ENCODE results near the gene KCTD12. TPM values are rescaled to one million over a fixed set of nuclear protein-coding genes. Genes with fewer than 3 reads are reported as not detected.

KCTD12 gene
- total and polyA plus RNA-seq, 4 experiments from 2014 or later = 0.15 to 9.6 (median 4.9) TPM

GRCh38 chr13:76884186-76884906 is 1.9 kb downstream of the KCTD12 start:
- peaks cover 26% of the 10 kb centered on the region for H3K4me1 ChIP-seq (ENCODE audit: insufficient read depth, low read length)
- Mint-ChIP-seq H3K9me3 (no peaks in the 10 kb centered on the region), H3K4me3 (peak overlapping the region; percentile 83 to 92 (median 88)), H3K4me1 (peaks cover 22 to 58% (median 33%) of the 10 kb centered on the region in 4 donors), H3K36me3 (peaks cover 0 to 4% of the 10 kb centered on the region in 2 donors), H3K27me3 (peaks cover 2 to 5% of the 10 kb centered on the region in 2 donors), H3K27ac (peak overlapping the region in 3 of 7 donors; percentile 75 to 87 (median 76))
- CTCF ChIA-PET (ENCODE audit: partially characterized antibody) = interaction anchor here (1.0 to 4.4 kb wide), 18 partner anchors 9 to 1010 kb away, joined by 3 to 28 read pairs (median 4); no protein-coding TSS in a partner anchor
- H3K9me3 ChIP-seq (ENCODE audit: control insufficient read depth in 1 of 2, low read length in 2 of 2) = no peaks in the 10 kb centered on the region
- H3K27me3 ChIP-seq (ENCODE audit: insufficient read depth, low read length) = no peaks in the 10 kb centered on the region
- no peaks in the 10 kb centered on the region for H3K36me3 ChIP-seq (ENCODE audit: insufficient read depth, low read length)
- no peak for DNase-seq
- no peak overlapping the region for H3K27ac ChIP-seq (ENCODE audit: low read depth, low read length)
- H3K4me3 ChIP-seq (ENCODE audit: low read length in 2 of 2) = peak overlapping the region; percentile 23 to 80
- POLR2A ChIA-PET (ENCODE audit: partially characterized antibody) = interaction anchor here (0.7 to 3.0 kb wide), 7 partner anchors 62 to 1248 kb away, joined by 3 to 45 read pairs (median 6); partner anchors contain the start of genes CLN5, FBXL3 and LMO7
- intact Hi-C loops (cut with micrococcal nuclease) = no loop called here

DNA sequence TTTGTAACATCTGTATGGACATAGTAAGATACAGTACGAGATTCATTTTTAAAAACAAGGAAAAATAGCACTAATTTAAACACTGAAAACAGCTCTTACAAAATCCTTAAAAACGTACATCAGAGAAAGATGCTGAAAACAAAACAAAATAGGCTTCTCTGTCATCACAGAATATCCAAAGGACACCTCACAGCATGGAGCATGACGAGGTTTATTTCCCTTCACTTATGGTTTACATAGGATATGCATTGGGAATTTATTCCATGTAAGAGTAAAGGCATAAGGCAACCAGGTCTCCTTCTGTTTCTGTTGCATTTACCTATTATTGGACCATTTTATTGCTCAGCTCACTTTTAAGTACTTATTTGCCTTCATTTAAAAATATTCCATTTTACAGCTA is 3.0 kb downstream of the KCTD12 start:
- Histone ChIP-seq H3K4me1 (ENCODE audit: insufficient read depth, low read length) (peaks cover 35% of the 10 kb centered on the region), H3K27me3 (ENCODE audit: insufficient read depth, low read length) (no peaks in the 10 kb centered on the region), H3K36me3 (ENCODE audit: insufficient read depth, low read length) (no peaks in the 10 kb centered on the region), H3K9me3 (ENCODE audit: control insufficient read depth in 1 of 2, low read length in 2 of 2) (no peaks in the 10 kb centered on the region), H3K4me3 (ENCODE audit: low read length in 2 of 2) (no peak overlapping the region), H3K27ac (ENCODE audit: low read depth, low read length) (no peak overlapping the region)
- Mint-ChIP-seq H3K4me3 (no peak overlapping the region), H3K4me1 (peaks cover 26 to 69% (median 38%) of the 10 kb centered on the region in 4 donors), H3K27me3 (peaks cover 2% of the 10 kb centered on the region in 2 donors), H3K36me3 (peaks cover 0 to 4% of the 10 kb centered on the region in 2 donors), H3K9me3 (no peaks in the 10 kb centered on the region), H3K27ac (no peak overlapping the region)
- ChIA-PET CTCF (ENCODE audit: partially characterized antibody) (interaction anchor here (0.7 to 4.4 kb wide), 4 partner anchors 12 to 119 kb away, joined by 3 to 28 read pairs (median 4); no protein-coding TSS in a partner anchor), POLR2A (ENCODE audit: partially characterized antibody) (interaction anchor here (1.0 to 1.4 kb wide), 2 partner anchors 108 to 143 kb away, joined by 3 to 5 read pairs; partner anchors contain the start of gene CLN5)
- intact Hi-C loops (cut with micrococcal nuclease) = no loop called here
- DNase-seq = no peak

DNA sequence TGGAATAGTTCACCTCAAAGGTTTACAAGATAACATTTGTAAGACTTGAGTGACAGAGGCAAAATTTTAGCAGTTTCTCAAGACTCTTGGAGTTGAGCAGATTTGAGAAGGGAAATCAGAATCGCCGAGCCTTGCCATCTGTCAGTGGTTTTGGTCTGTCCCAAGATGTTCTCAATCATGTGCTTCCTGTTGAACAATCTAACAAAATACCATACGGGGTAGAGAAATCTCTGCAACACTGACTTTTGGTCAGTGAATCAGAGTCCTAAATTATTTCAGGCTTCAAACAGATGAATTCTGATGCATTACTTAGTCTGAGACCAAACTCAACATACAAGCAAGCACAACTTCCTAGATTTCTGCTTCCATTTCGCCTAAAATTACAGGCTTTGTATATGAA is 3.8 kb downstream of the KCTD12 start:
- H3K27me3 Mint-ChIP-seq = peaks cover 2% of the 10 kb centered on the region in 2 donors
- peaks cover 25 to 70% (median 40%) of the 10 kb centered on the region in 4 donors for H3K4me1 Mint-ChIP-seq
- Histone ChIP-seq H3K4me3 (ENCODE audit: low read length in 2 of 2) (no peak overlapping the region), H3K9me3 (ENCODE audit: control insufficient read depth in 1 of 2, low read length in 2 of 2) (no peaks in the 10 kb centered on the region), H3K4me1 (ENCODE audit: insufficient read depth, low read length) (peaks cover 35% of the 10 kb centered on the region), H3K27ac (ENCODE audit: low read depth, low read length) (no peak overlapping the region), H3K27me3 (ENCODE audit: insufficient read depth, low read length) (no peaks in the 10 kb centered on the region), H3K36me3 (ENCODE audit: insufficient read depth, low read length) (no peaks in the 10 kb centered on the region)
- ChIA-PET CTCF (ENCODE audit: partially characterized antibody) (no interaction called here), POLR2A (ENCODE audit: partially characterized antibody) (interaction anchor here (1.4 kb wide), 1 partner anchor 144 kb away, joined by 5 read pairs; no protein-coding TSS in a partner anchor)
- H3K4me3 Mint-ChIP-seq = peak overlapping the region in 1 of 8 donors; percentile 61
- intact Hi-C loops (cut with micrococcal nuclease) = no loop called here
- no peak overlapping the region for H3K27ac Mint-ChIP-seq
- peaks cover 0 to 4% of the 10 kb centered on the region in 2 donors for H3K36me3 Mint-ChIP-seq
- no peak for DNase-seq
- H3K9me3 Mint-ChIP-seq = no peaks in the 10 kb centered on the region

DNA sequence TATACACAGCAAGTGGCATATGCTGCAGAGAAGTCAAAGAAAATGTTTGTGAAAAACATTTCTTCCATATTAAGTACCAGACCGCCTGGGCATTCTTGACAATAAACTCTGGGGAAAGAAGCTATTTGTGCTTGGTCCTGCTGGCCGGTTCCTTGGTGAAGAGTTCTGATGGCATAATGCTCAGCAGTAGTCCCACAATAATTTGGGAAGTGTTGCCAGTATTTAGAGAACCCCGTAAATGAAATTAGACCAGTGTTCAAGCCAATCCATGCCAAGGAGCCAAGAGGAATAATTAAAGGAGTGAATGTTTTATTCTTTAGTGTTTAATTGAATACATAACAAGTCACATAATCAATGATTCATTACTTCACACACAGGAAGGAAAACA is 6.3 kb downstream of the KCTD12 start:
- peaks cover under 1 to 3% of the 10 kb centered on the region in 2 donors for H3K27me3 Mint-ChIP-seq
- no peak for DNase-seq
- Histone ChIP-seq H3K36me3 (ENCODE audit: insufficient read depth, low read length) (no peaks in the 10 kb centered on the region), H3K4me3 (ENCODE audit: low read length in 2 of 2) (no peak overlapping the region), H3K27ac (ENCODE audit: low read depth, low read length) (peak overlapping the region; percentile 29), H3K9me3 (ENCODE audit: control insufficient read depth in 1 of 2, low read length in 2 of 2) (no peaks in the 10 kb centered on the region), H3K27me3 (ENCODE audit: insufficient read depth, low read length) (no peaks in the 10 kb centered on the region), H3K4me1 (ENCODE audit: insufficient read depth, low read length) (peaks cover 27% of the 10 kb centered on the region)
- ChIA-PET POLR2A (ENCODE audit: partially characterized antibody) (interaction anchor here (1.6 to 1.7 kb wide), 3 partner anchors 15 to 112 kb away, joined by 3 to 7 read pairs (median 4); partner anchors contain the start of gene CLN5), CTCF (ENCODE audit: partially characterized antibody) (interaction anchor here (0.7 to 1.7 kb wide), 5 partner anchors 24 to 1184 kb away, joined by 3 to 7 read pairs (median 3); no protein-coding TSS in a partner anchor)
- H3K27ac Mint-ChIP-seq = peak overlapping the region in 5 of 7 donors; percentile 76 to 90 (median 83)
- H3K4me3 Mint-ChIP-seq = peak overlapping the region in 6 of 8 donors; percentile 77 to 83 (median 78)
- intact Hi-C loops (cut with micrococcal nuclease) = no loop called here
- H3K4me1 Mint-ChIP-seq = peaks cover 19 to 58% (median 31%) of the 10 kb centered on the region in 4 donors
- H3K9me3 Mint-ChIP-seq = no peaks in the 10 kb centered on the region
- peaks cover 0 to 4% of the 10 kb centered on the region in 2 donors for H3K36me3 Mint-ChIP-seq

GRCh38 chr13:76879203-76879882 is 6.9 kb downstream of the KCTD12 start:
- peak overlapping the region; percentile 29 for H3K27ac ChIP-seq (ENCODE audit: low read depth, low read length)
- intact Hi-C loops (cut with micrococcal nuclease) = no loop called here
- peaks cover 2% of the 10 kb centered on the region in 2 donors for H3K27me3 Mint-ChIP-seq
- ChIA-PET POLR2A (ENCODE audit: partially characterized antibody) (interaction anchor here (1.6 to 1.7 kb wide), 3 partner anchors 16 to 113 kb away, joined by 3 to 7 read pairs (median 4); partner anchors contain the start of gene CLN5), CTCF (ENCODE audit: partially characterized antibody) (interaction anchor here (0.7 to 1.7 kb wide), 7 partner anchors 10 to 1183 kb away, joined by 3 to 7 read pairs (median 3); no protein-coding TSS in a partner anchor)
- peaks cover 0 to under 1% of the 10 kb centered on the region in 2 donors for H3K36me3 Mint-ChIP-seq
- peak overlapping the region in 6 of 7 donors; percentile 76 to 90 (median 82) for H3K27ac Mint-ChIP-seq
- no peaks in the 10 kb centered on the region for H3K9me3 ChIP-seq (ENCODE audit: control insufficient read depth in 1 of 2, low read length in 2 of 2)
- H3K4me1 ChIP-seq (ENCODE audit: insufficient read depth, low read length) = peaks cover 22% of the 10 kb centered on the region
- DNase-seq = peak; percentile 34 to 80 (median 43)
- H3K4me1 Mint-ChIP-seq = peaks cover 15 to 52% (median 26%) of the 10 kb centered on the region in 4 donors
- H3K4me3 ChIP-seq (ENCODE audit: low read length in 2 of 2) = peak overlapping the region in 1 of 2 donors; percentile 8
- no peaks in the 10 kb centered on the region for H3K27me3 ChIP-seq (ENCODE audit: insufficient read depth, low read length)
- peak overlapping the region; percentile 75 to 83 (median 78) for H3K4me3 Mint-ChIP-seq
- no peaks in the 10 kb centered on the region for H3K9me3 Mint-ChIP-seq
- no peaks in the 10 kb centered on the region for H3K36me3 ChIP-seq (ENCODE audit: insufficient read depth, low read length)

GRCh38 chr13:76878043-76878442 is 8.2 kb downstream of the KCTD12 start:
- Histone ChIP-seq H3K9me3 (ENCODE audit: control insufficient read depth in 1 of 2, low read length in 2 of 2) (no peaks in the 10 kb centered on the region), H3K27ac (ENCODE audit: low read depth, low read length) (no peak overlapping the region), H3K4me3 (ENCODE audit: low read length in 2 of 2) (no peak overlapping the region), H3K27me3 (ENCODE audit: insufficient read depth, low read length) (no peaks in the 10 kb centered on the region), H3K4me1 (ENCODE audit: insufficient read depth, low read length) (peaks cover 19% of the 10 kb centered on the region), H3K36me3 (ENCODE audit: insufficient read depth, low read length) (no peaks in the 10 kb centered on the region)
- Mint-ChIP-seq H3K27ac (peak overlapping the region in 1 of 7 donors; percentile 15), H3K9me3 (no peaks in the 10 kb centered on the region), H3K36me3 (no peaks in the 10 kb centered on the region), H3K4me1 (peaks cover 15 to 39% (median 23%) of the 10 kb centered on the region in 4 donors), H3K4me3 (no peak overlapping the region), H3K27me3 (peaks cover 2 to 4% of the 10 kb centered on the region in 2 donors)
- ChIA-PET POLR2A (ENCODE audit: partially characterized antibody) (no interaction called here), CTCF (ENCODE audit: partially characterized antibody) (no interaction called here)
- intact Hi-C loops (cut with micrococcal nuclease) = no loop called here
- no peak for DNase-seq

Data from CD4-positive, alpha-beta memory T cell (primary cell).